Urinary bladder (tissue), 4 donors: ENCODE measurements around the gene BABAM2. TPM values are rescaled to one million over a fixed set of nuclear protein-coding genes. Genes with fewer than 3 reads are reported as not detected.
A peak's percentile ranks its signal among the peaks of the same experiment; 100 is the strongest.

Source experiments
- DNase-seq: peaks from one replicate; pipeline ENCODE4 v3.0.0-alpha.2; 2015; ENCODE audit errors: extremely low spot score
- H3K27ac ChIP-seq: one replicate; pipeline ENCODE4 v1.5.1; 2013; ENCODE audit warnings: low read depth, mild to moderate bottlenecking, moderate library complexity
- H3K36me3 ChIP-seq: one replicate; pipeline ENCODE4 v1.6.1; 2013; ENCODE audit warnings: mild to moderate bottlenecking, moderate library complexity; ENCODE audit not compliant: insufficient read depth
- H3K4me1 ChIP-seq: one replicate; pipeline ENCODE4 v1.6.1; 2013; ENCODE audit warnings: mild to moderate bottlenecking, moderate library complexity; ENCODE audit not compliant: insufficient read depth
- H3K4me3 ChIP-seq: one replicate; pipeline ENCODE4 v1.5.1; 2013; ENCODE audit warnings: low read depth, low read length
- WGBS: extraction: QIAGEN DNeasy Blood & Tissue Kit; methylation state at CpG from one replicate; pipeline ENCODE4 v1.1.7; 2013; 5-methylcytosine and 5-hydroxymethylcytosine counted together
- polyA plus RNA-seq: library from polyadenylated mRNA; stranded (reverse); fragments of 200-250 nt; gene quantifications from one replicate; pipeline ENCODE4 v1.2.3, GENCODE V29; 2013
- small RNA-seq: library from RNA; depleted of rRNA; stranded (forward); fragments of <200 nt; gene quantifications from one replicate; pipeline ENCODE3, GENCODE V24; 2014
- total RNA-seq: library from RNA; depleted of rRNA; stranded (reverse); fragments of >200 nt; gene quantifications from one replicate; pipeline ENCODE4 v1.2.3, GENCODE V29; 2014
- donor health status: healthy with polysubstance abuse.
- donor health status: healthy.

The BABAM2 gene
- total and polyA plus RNA-seq, 2 donors, result 37.0 to 40.6 TPM

DNA sequence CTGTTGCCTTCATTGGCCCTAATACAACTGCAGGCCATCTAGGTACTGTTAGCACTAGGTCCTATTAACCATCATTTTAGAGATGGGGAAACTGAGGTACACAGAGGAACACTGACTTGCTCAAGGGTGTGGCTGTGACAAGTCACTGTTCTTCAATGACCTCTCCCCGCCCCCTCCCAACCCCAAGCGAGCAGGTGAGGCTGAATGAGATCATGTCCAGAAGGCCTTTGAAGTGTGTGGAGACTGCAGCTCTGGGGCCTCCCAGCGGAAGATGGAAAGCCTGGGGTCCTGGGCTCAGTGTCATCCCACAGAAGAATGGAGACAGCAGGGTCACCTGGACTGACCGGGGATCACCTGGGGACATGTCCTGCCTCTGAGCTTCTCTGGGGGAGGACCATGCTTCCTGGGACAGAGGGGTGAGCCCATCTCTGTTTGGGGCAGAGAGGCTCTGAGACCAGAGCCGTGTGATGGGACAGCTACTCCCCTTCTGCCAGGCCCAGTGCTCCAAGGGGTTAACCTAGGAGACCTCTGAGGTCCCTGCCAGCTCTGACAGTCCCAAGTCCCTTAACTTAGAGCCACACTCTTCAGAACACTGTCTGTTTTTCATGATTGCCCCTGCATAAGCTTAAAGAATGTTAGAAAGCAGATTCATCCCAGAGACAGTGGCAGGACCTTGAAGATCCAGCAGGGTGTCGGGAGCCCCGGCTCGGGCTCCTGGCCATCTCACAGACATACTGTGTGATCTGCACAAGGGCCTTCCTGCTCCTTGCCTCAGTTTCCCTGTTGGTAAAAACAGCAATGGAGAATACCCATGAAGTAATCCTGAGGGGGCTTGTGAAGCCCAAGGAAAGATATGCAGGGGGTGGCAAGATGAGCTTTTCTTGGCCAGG lies 485.5 kb downstream of the BABAM2 start:
- Histone ChIP-seq H3K27ac (peak overlapping the region; percentile 7), H3K4me1 (no peaks in the 10 kb centered on the region), H3K4me3 (no peak overlapping the region), H3K36me3 (no peaks in the 10 kb centered on the region)
- WGBS, result 92% methylated on average over 8 of the region's 8 CpGs
- DNase-seq, result no peak

DNA sequence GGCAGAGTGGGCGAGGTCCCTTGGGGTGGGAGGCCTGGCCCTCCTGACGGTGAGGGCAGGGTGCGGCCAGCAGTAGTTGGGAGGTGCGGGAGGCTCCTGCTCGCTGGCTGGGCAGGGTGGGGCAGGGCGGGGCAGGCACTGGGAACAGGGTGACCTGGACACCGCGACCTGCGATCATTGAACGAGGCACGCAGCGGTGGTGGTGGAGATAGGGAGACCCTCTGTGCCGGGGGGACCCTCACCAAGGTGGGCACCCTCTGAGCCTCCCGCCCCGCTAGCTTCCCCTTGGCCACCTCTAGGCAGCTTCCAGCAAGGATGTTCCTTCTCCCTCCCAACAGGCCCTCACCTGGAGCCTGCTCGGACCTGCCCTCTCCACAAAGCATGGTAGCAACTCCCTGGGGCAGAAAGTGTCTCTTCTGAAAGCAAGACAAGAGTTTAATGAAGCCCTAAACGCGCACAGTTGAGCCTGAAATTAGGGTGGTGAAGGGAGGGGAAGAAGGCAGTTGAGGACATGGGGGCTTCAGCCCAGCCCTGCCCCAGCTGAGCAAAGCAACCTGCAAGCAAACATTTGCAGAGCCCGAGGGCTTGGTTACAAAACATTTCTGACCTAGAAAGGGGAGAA lies 486.8 kb downstream of the BABAM2 start:
- H3K4me1 ChIP-seq, result no peaks in the 10 kb centered on the region
- peak overlapping the region; percentile 88 for H3K27ac ChIP-seq
- WGBS, result 87% methylated on average over 19 of the region's 19 CpGs
- no peak for DNase-seq
- H3K36me3 ChIP-seq, result no peaks in the 10 kb centered on the region
- H3K4me3 ChIP-seq, result no peak overlapping the region

DNA sequence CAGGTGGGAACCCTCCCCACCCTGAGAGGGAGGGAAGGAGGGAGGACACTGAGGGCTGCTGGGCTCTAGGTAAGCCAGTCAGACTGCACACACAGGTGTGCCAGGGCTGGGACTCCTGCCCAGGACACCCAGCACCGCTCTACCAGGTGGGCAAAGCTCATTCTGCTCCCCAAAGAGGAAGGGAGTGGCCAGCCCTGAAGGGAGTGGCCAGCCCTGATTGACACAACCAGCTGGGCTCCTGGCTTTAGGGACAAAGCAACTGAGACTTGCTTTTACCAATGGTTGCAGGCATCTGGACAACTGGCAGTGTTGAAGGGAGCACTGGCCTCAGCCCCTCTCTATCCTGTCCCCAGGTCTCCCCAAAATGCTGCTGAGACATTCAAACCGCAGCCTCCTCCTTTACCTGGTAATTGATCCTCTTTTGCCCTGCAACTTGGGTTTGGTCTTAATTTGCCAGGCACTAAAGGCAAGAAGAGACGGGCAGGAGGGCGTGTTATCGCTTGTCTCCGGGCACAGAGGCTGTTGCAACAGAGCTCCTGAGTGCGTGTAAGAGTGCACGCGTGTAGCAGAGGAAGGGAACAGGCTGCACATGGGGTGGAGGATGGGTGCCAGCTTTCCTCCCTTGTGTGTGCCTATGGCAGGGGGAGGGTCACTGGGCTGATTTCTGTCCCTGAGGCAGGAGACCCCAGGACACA lies 487.6 kb downstream of the BABAM2 start:
- H3K27ac ChIP-seq, result peak overlapping the region; percentile 88
- WGBS, result 83% methylated on average over 9 of the region's 9 CpGs

DNA sequence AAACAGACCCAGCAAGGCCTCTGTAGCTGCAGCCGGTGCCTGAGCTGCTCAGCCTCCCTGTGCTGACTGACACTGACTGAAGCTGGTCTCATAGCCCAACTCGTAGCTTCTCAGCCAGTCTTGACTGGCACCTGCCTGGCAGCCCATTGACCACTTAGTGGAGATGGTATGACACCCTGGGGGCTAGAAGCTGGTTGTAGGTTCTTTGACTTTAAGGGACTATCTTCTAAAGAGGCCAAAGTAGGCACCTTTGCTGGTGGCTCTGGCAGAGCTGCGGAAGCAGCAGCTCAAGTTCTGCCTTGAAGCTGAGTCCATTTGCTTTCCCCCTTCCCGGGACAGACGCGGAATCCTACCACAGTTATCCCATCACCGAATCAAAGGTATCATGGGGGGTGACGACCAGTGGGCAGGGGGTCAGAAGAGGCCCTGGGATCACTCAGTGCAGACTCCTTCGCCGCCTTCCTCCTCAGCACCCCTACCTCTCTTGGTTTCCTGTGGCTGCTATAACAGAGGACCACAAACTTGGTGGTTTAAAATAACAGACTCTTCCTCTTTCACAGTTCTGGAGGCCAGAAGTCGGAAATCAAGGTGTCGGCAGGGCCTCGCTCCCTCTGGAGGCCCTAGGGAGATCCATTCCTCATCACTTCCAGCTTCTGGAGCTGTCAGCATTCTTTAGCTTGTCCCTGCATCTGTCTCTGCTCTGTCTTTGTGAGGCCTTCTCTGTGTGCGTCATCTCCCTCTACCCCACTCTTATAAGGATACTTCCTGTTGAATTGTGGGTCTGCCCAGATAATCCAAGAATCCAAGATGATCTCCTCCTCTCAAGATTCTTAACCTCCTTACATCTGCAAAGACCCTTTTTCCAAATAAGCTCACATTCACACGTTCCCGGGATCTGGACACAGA lies 488.4 kb downstream of the BABAM2 start:
- Histone ChIP-seq H3K4me1 (no peaks in the 10 kb centered on the region), H3K27ac (peak overlapping the region; percentile 65), H3K36me3 (no peaks in the 10 kb centered on the region), H3K4me3 (no peak overlapping the region)
- WGBS, result 82% methylated on average over 16 of the region's 16 CpGs
- no peak for DNase-seq

More for the DNA sequence above, 487.6 kb downstream of the BABAM2 start:
- no peak for DNase-seq
- Histone ChIP-seq H3K4me3 (no peak overlapping the region), H3K36me3 (no peaks in the 10 kb centered on the region), H3K4me1 (no peaks in the 10 kb centered on the region)

DNA sequence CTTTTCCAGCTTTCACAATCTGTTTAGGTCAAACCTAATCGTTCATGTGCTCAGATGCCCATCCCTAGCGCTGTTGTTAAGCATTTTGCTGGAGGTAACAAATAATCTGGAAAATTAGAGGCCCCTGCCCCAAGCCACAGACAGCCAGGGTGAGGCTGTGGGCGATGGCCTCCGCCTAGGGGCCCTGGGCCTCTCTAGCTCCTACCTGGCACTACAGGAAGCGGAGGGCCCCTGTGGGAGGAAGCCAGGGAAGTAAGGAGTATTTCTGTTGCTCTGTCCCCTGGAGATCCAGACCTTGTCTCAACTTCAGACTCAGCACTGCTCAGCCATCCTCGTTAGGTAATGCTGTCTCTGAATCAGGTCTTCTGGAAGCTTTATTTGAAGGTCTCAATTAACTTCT lies 489.7 kb downstream of the BABAM2 start:
- 90% methylated on average over 6 of the region's 6 CpGs for WGBS
- no peak for DNase-seq
- Histone ChIP-seq H3K27ac (no peak overlapping the region), H3K4me1 (no peaks in the 10 kb centered on the region), H3K36me3 (no peaks in the 10 kb centered on the region), H3K4me3 (no peak overlapping the region)

DNA sequence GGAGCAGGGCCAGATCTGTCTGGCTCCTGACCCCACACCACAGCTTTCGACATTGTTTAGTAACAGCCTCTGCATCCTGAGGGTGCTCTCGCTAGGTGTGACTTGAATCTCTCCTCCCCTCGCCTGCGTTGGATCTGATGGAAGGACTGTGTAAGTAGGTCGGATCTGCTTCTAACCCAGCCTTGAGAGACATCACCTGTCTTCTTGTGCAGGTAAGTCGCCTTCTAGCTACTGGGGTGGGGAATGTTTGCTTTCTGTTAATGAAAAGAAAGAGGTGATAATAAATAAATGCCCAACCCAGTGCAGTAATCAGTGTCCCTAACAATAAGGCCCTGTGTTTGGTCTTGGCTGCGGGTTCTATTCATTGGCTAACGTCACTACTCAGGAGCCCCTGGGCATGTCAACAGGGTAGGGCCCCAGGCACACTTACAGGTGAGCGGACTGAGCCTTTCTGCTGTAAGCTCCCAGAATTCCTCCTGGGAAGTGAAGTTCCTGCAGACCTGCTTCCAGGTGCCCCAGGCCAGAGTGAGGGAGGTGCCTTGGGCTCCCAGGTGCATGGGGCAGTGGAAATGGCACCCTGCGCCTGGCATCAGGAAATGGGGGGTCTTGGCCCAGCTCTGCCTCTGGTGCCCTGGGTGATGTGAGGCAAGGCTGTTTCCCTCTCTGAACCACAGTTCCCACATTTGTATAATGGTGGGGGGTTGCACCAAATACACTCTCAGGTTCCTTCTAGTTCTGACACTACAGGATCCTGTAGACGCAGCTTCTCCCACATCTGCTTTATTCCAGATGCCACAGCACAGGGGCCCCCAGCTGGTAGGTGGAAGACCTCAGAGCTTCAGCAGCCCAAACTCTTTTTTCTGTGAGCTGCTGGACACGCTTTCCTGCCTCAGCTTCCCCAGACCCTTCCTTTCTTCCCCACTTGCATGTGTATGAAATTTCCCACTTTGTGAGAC lies 491.0 kb downstream of the BABAM2 start:
- Histone ChIP-seq H3K27ac (no peak overlapping the region), H3K4me3 (no peak overlapping the region), H3K4me1 (no peaks in the 10 kb centered on the region), H3K36me3 (no peaks in the 10 kb centered on the region)
- DNase-seq, result no peak
- WGBS, result 91% methylated on average over 12 of the region's 12 CpGs

DNA sequence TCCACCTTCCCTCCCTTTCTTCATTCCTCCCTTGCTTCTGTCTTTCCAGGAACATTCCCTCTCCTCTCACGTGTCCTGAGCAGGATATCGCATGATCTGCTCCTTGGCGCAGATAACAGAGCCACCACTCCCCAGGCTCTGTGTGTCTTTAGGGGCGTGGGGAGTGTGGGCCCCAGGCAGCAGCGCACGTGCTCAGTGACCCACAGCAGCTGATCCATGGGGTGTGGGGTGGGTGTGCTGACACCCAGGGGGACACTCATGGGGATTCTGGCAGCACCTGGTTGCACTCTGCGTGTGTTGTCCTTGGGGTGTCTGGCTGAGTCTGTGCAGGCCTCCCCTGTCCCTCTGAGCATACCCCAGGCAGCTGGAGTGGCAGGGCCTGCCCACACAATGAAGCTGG lies 492.2 kb downstream of the BABAM2 start:
- Histone ChIP-seq H3K36me3 (no peaks in the 10 kb centered on the region), H3K27ac (peak overlapping the region; percentile 4), H3K4me3 (no peak overlapping the region), H3K4me1 (no peaks in the 10 kb centered on the region)
- DNase-seq, result no peak
- 79% methylated on average over 7 of the region's 7 CpGs for WGBS

DNA sequence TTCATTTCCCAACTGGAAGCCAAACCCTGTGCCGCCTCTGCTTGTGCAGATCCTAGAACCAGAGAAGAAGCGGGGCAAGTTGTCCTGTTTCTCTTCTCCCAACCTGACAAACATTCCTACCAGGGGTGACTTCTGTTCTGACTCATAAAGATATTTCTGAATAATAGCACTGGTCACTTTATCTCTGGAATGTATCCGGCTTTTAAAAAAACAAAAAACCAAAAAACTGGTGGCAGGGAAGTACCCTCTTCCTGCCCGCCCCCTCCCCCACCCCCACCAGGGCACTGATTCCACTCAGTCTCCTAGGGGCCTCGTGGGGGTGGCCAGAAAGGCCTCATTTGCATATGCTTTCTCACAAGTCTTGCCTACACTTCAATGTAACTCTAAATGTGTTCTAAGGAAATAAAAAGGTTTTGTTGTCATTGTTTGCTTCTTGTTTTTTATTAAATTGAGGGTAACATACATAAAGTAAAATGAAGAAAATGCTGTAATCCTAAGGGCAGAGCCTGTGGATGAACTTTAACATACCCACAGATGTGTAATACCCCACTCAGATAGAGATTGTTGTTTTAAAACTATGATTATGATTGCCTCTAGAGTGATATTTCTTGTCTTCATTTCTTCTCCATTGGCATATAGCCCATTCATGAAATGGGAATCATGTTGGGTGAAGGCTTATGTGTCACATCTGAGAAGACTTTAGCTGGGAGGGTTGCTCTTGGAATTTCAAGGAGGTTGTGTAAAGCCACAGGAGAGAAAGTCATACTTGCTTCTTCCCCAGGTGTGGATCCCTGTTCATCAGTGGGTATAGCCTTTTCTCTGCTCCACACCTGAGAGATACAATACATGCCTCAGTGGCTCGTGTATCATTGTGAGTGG lies 496.8 kb downstream of the BABAM2 start:
- WGBS, result 64% methylated on average over 6 of the region's 6 CpGs
- no peak overlapping the region for H3K4me3 ChIP-seq
- no peaks in the 10 kb centered on the region for H3K4me1 ChIP-seq
- DNase-seq, result no peak
- no peaks in the 10 kb centered on the region for H3K36me3 ChIP-seq
- H3K27ac ChIP-seq, result no peak overlapping the region

Small RNAs within 50 kb of the gene (small RNA-seq; reads per million reads assigned to genes)
- gene MIR4263 (not detected), gene RF02271 (not detected)

Other genes with a start within 250 kb of the BABAM2 start
- gene SUPT7L, start 227.1 kb upstream of the BABAM2 start, total RNA-seq, result 28.2 TPM
- gene SUPT7L, start 227.1 kb upstream of the BABAM2 start, polyA plus RNA-seq, result 23.3 TPM
- 22.6 TPM for gene SLC4A1AP, start 226.8 kb upstream of the BABAM2 start, total RNA-seq
- 16.3 TPM for gene SLC4A1AP, start 226.8 kb upstream of the BABAM2 start, polyA plus RNA-seq
- gene MRPL33, start 119.0 kb upstream of the BABAM2 start, total RNA-seq, result 102 TPM
- 179 TPM for gene MRPL33, start 119.0 kb upstream of the BABAM2 start, polyA plus RNA-seq
- gene RBKS, start 342 bp upstream of the BABAM2 start, total RNA-seq, result 1.3 TPM
- gene RBKS, start 342 bp upstream of the BABAM2 start, polyA plus RNA-seq, result 1.7 TPM